ENCODE measurements around the gene RTKN.

GRCh38 chr2:74472945-74473258 lies 31.2 kb upstream of the RTKN start:
- TF ChIP-seq POLR2A (IDR thresholded peaks at IDR 0.05) = no peak
- no peak for TF ChIP-seq CTCF (IDR thresholded peaks at IDR 0.05 in 4 of 5, conservative IDR thresholded peaks at IDR 0.05 in 1 of 5)
